Lung (tissue), 12 donors: ENCODE results near the gene TPD52L2. TPM values are rescaled to one million over a fixed set of nuclear protein-coding genes. Genes with fewer than 3 reads are reported as not detected.
A peak's percentile ranks its signal among the peaks of the same experiment; 100 is the strongest.

Source experiments
- ATAC-seq: fragments of 200-7000 bp; cut with Tn5 transposase; one replicate; pipeline ENCODE4 v1.9.1; 2020; ENCODE audit warnings: moderate number of reproducible peaks; ENCODE audit not compliant: insufficient read depth, low FRiP score
- DNase-seq, 3 donors: peaks; one replicate each; pipeline ENCODE4 v3.0.0-alpha.2; 2013 to 2017
- H3K27ac ChIP-seq, 2 donors: one replicate each; pipeline ENCODE4 v1.5.1; 2013; ENCODE audit warnings: mild to moderate bottlenecking in 2 of 2, moderate library complexity in 2 of 2, control low read depth in 1 of 2, inconsistent platforms in 1 of 2, low read depth in 1 of 2, low read length in 1 of 2
- H3K27me3 ChIP-seq, 3 donors: one replicate each; pipeline ENCODE4 v1.5.1; 2013; ENCODE audit warnings: low read length in 2 of 3; ENCODE audit not compliant: control insufficient read depth in 3 of 3, insufficient read depth in 3 of 3
- H3K36me3 ChIP-seq, 4 donors: one replicate each; pipeline ENCODE4 v1.5.1; 2013; ENCODE audit warnings: low read length in 4 of 4, mild to moderate bottlenecking in 1 of 4, moderate library complexity in 1 of 4; ENCODE audit not compliant: control insufficient read depth in 4 of 4, insufficient read depth in 4 of 4
- H3K4me1 ChIP-seq, 5 donors: one replicate each; pipeline ENCODE4 v1.5.1; 2013; ENCODE audit warnings: low read length in 5 of 5, mild to moderate bottlenecking in 2 of 5, moderate library complexity in 1 of 5; ENCODE audit not compliant: control insufficient read depth in 5 of 5, insufficient read depth in 5 of 5
- H3K4me3 ChIP-seq: one replicate; pipeline ENCODE4 v1.5.1; 2013; ENCODE audit warnings: mild to moderate bottlenecking, control low read depth, moderate library complexity
- H3K9ac ChIP-seq, 2 donors: one replicate each; pipeline ENCODE4 v1.5.1; 2013; ENCODE audit warnings: low read length in 2 of 2, control low read depth in 1 of 2; ENCODE audit not compliant: insufficient read depth in 1 of 2
- H3K9me3 ChIP-seq, 4 donors: one replicate each; pipeline ENCODE4 v1.5.1; 2013; ENCODE audit warnings: low read length in 3 of 4, mild to moderate bottlenecking in 1 of 4, moderate library complexity in 1 of 4; ENCODE audit not compliant: control insufficient read depth in 4 of 4, insufficient read depth in 3 of 4
- WGBS, 2 donors: extraction: QIAGEN DNeasy Blood & Tissue Kit; methylation state at CpG; one replicate each; pipeline ENCODE4 v1.1.7; 2013; 5-methylcytosine and 5-hydroxymethylcytosine counted together
- polyA plus RNA-seq, 2 donors: library from polyadenylated mRNA; stranded (reverse); fragments of 200-250 nt; gene quantifications; one replicate each; pipeline ENCODE4 v1.2.1, GENCODE V29; 2013
- total RNA-seq, 2 donors: library from RNA; depleted of rRNA in 1 of 2; stranded (reverse); fragments of >200 nt in 1 of 2; gene quantifications; one replicate each; pipeline ENCODE4 v1.2.1, GENCODE V29; 2014 to 2021
- TF ChIP-seq, protein P1 (sequence below): IDR thresholded peaks from 2 replicates; pipeline ENCODE4 v1.5.1; 2012; ENCODE audit warnings: mild to moderate bottlenecking; ENCODE audit errors: control extremely low read depth, extremely low read depth
- donor health status: control.
- donor health status: control.
- donor health status: Bipolar disorder and iron deficiency.
- donor health status: healthy.
- donor health status: DM: yes; HTN: yes; CAD: no.

The TPD52L2 gene
- total and polyA plus RNA-seq, 4 donors, result 66.2 to 130 (median 79.3) TPM

DNA sequence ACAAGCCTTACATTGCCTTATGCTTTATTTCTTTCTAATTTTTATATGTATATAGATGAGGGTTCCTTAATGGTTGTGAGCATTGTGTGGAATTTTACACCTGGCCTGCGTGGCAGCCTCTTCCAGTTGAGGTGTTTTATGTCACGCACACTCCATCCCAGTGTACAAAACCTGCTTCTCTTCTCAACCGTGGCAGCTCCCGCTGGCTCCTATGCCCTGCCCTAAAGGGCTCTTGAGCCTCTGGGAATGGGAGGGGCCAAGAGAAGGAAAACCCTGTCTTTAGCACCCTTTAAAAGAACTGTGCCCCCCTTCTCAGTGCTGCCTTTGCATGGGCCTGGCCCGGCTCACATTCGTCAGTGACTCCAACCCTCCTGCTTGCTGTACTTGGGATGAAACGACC, 25.5 kb downstream of the TPD52L2 start:
- H3K36me3 ChIP-seq, result peaks cover 8 to 46% (median 11%) of the 10 kb centered on the region in 4 donors
- no peaks in the 10 kb centered on the region for H3K27me3 ChIP-seq
- TF ChIP-seq, protein P1, sequence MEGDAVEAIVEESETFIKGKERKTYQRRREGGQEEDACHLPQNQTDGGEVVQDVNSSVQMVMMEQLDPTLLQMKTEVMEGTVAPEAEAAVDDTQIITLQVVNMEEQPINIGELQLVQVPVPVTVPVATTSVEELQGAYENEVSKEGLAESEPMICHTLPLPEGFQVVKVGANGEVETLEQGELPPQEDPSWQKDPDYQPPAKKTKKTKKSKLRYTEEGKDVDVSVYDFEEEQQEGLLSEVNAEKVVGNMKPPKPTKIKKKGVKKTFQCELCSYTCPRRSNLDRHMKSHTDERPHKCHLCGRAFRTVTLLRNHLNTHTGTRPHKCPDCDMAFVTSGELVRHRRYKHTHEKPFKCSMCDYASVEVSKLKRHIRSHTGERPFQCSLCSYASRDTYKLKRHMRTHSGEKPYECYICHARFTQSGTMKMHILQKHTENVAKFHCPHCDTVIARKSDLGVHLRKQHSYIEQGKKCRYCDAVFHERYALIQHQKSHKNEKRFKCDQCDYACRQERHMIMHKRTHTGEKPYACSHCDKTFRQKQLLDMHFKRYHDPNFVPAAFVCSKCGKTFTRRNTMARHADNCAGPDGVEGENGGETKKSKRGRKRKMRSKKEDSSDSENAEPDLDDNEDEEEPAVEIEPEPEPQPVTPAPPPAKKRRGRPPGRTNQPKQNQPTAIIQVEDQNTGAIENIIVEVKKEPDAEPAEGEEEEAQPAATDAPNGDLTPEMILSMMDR, result no peak
- H3K4me3 ChIP-seq, result no peak overlapping the region
- no peak for DNase-seq
- peak overlapping the region in 1 of 2 donors; percentile 17 for H3K27ac ChIP-seq
- no peaks in the 10 kb centered on the region for H3K9me3 ChIP-seq
- H3K9ac ChIP-seq, result no peak overlapping the region
- no peak for ATAC-seq
- WGBS, 2 donors, result 67% methylated on average over 7 of the region's 7 CpGs
- H3K4me1 ChIP-seq, result peaks cover 0 to 5% (median 3%) of the 10 kb centered on the region in 5 donors

- Histone ChIP-seq H3K36me3 (peaks cover 8 to 41% (median 9%) of the 10 kb centered on the region in 4 donors), H3K4me3 (no peak overlapping the region), H3K27ac (peak overlapping the region in 1 of 2 donors; percentile 17), H3K4me1 (peaks cover 0 to 11% (median 3%) of the 10 kb centered on the region in 5 donors), H3K9me3 (no peaks in the 10 kb centered on the region), H3K27me3 (no peaks in the 10 kb centered on the region), H3K9ac (no peak overlapping the region)
- no peak for ATAC-seq
- 80 to 86% methylated on average over 29 of the region's 29 CpGs for WGBS, 2 donors
- no peak for DNase-seq
- TF ChIP-seq, protein P1, result no peak
These were observed 26.3 kb downstream of the TPD52L2 start for GRCh38 chr20:63891061-63892002.

- H3K4me3 ChIP-seq, result no peak overlapping the region
- H3K27ac ChIP-seq, result no peak overlapping the region
- H3K9ac ChIP-seq, result no peak overlapping the region
- H3K36me3 ChIP-seq, result peaks cover 8 to 34% (median 9%) of the 10 kb centered on the region in 4 donors
- H3K9me3 ChIP-seq, result no peaks in the 10 kb centered on the region
- no peaks in the 10 kb centered on the region for H3K27me3 ChIP-seq
- TF ChIP-seq, protein P1, result no peak
- 90 to 91% methylated on average over 7 of the region's 7 CpGs for WGBS, 2 donors
- no peak for ATAC-seq
- DNase-seq, result no peak
- H3K4me1 ChIP-seq, result peaks cover 0 to 18% (median 6%) of the 10 kb centered on the region in 5 donors
These were observed 27.3 kb downstream of the TPD52L2 start for GRCh38 chr20:63892402-63892801.
